Spleen (tissue), 7 donors: ENCODE data around the gene KATNAL1.

Experiments used
- POLR2A ChIP-seq, 3 donors: fragments of 450-650 bp; IDR thresholded peaks; one replicate each; pipeline ENCODE4 v1.5.1; 2017; ENCODE audit warnings: antibody characterized with exemption in 3 of 3, mild to moderate bottlenecking in 1 of 3
- POLR2AphosphoS5 ChIP-seq, 3 donors: sonication (generic); formaldehyde crosslinking; IDR thresholded peaks; one replicate each; pipeline ENCODE4 v1.5.1; 2017; ENCODE audit warnings: antibody characterized with exemption in 3 of 3
- TF ChIP-seq, protein P1 (sequence below), 11 experiments: fragments of 200-600 bp in 7 of 11; fragments of 450-650 bp in 4 of 11; sonication (generic) in 4 of 11; IDR thresholded peaks in 8 of 11; conservative IDR thresholded peaks in 3 of 11; 1 replicate in 7 of 11; 2 replicates in 4 of 11; pipeline versions ENCODE4 v1.4.0 to v1.8.0; 2016 to 2021; ENCODE audit warnings: antibody characterized with exemption in 11 of 11, inconsistent platforms in 4 of 11, mild to moderate bottlenecking in 1 of 11
- donor health status: DM: no; HTN: no; CAD: no; lungs with moderate emphysema.
- donor health status: DM: no; HTN: no; CAD: no.
- donor health status: DM: no; HTN: no; CAD: no.

DNA sequence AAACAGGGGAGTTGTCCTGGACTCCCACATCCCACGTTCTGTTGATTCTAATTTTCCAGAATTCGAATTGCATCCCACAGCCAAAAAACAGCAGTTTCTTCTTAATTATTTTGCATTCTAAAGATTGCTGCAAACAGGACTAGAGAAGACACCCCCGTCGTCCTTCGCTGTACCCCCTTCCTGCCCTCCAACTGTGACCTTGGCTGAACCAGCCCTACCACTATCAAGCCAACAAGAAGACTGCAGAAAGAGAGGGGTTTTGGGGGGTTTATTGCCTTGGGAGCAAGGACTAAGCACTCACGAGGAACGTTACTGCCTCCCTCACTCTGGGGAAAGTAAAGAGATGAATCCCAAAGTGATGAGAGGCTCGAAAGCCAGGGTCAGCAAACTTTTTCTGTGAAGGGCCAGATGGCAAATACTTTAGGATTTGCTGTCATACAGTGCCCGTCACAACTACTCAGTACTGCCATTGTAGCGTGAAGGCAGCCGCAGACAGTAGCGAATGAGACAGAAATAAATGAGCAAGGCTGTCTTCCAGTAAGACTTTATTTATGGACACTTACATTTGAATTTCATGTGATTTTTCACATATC is 32.5 kb upstream of the KATNAL1 start:
- TF ChIP-seq, protein P1, sequence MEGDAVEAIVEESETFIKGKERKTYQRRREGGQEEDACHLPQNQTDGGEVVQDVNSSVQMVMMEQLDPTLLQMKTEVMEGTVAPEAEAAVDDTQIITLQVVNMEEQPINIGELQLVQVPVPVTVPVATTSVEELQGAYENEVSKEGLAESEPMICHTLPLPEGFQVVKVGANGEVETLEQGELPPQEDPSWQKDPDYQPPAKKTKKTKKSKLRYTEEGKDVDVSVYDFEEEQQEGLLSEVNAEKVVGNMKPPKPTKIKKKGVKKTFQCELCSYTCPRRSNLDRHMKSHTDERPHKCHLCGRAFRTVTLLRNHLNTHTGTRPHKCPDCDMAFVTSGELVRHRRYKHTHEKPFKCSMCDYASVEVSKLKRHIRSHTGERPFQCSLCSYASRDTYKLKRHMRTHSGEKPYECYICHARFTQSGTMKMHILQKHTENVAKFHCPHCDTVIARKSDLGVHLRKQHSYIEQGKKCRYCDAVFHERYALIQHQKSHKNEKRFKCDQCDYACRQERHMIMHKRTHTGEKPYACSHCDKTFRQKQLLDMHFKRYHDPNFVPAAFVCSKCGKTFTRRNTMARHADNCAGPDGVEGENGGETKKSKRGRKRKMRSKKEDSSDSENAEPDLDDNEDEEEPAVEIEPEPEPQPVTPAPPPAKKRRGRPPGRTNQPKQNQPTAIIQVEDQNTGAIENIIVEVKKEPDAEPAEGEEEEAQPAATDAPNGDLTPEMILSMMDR (IDR thresholded peaks at IDR 0.05 in 8 of 11, conservative IDR thresholded peaks at IDR 0.05 in 3 of 11): no peak
- no peak for TF ChIP-seq POLR2A (IDR thresholded peaks at IDR 0.05)
- TF ChIP-seq POLR2AphosphoS5 (IDR thresholded peaks at IDR 0.05): no peak
